ENCODE measurements around the gene RNF167. TPM values are rescaled to one million over a fixed set of nuclear protein-coding genes. Genes with fewer than 3 reads are reported as not detected.

RNF167 gene
- total and polyA plus RNA-seq, 2 of the 13 experiments (the other 11 are each of a cell fraction or from before 2014, with no cell fraction given), result 44.1 to 45.4 TPM

GRCh38 chr17:4967539-4968485, 27.7 kb downstream of the RNF167 start, which contains the start of gene SPAG7 (continued):
- no peak for TF ChIP-seq ZNF788 (CRISPR knock-in tag; IDR thresholded peaks at IDR 0.05; ENCODE audit: borderline replicate concordance)
- TF ChIP-seq ZFP36L2 (CRISPR knock-in tag; IDR thresholded peaks at IDR 0.05), result no peak
- TF ChIP-seq KLF16 (CRISPR knock-in tag; IDR thresholded peaks at IDR 0.05), result peak; percentile 18 to 82; a peak in 2 of 4 replicates
- TF ChIP-seq RBAK (CRISPR knock-in tag; IDR thresholded peaks at IDR 0.05), result no peak
- no peak for TF ChIP-seq ZBTB34 (CRISPR knock-in tag; IDR thresholded peaks at IDR 0.05)
- peak; percentile 81; the same call in 1 of the 2 replicates for TF ChIP-seq ZC3H13 (CRISPR knock-in tag; IDR thresholded peaks at IDR 0.05)
- TF ChIP-seq POLR2A (IDR thresholded peaks at IDR 0.05; ENCODE audit: insufficient read depth in 1 of 2, low read depth in 2 of 2, low read length in 2 of 2), result peak; percentile 74 to 85
- TF ChIP-seq KDM5A (IDR thresholded peaks at IDR 0.05; ENCODE audit: borderline replicate concordance, low read length), result peak; percentile 53; the same call in 1 of the 2 replicates
- TF ChIP-seq, protein P1, sequence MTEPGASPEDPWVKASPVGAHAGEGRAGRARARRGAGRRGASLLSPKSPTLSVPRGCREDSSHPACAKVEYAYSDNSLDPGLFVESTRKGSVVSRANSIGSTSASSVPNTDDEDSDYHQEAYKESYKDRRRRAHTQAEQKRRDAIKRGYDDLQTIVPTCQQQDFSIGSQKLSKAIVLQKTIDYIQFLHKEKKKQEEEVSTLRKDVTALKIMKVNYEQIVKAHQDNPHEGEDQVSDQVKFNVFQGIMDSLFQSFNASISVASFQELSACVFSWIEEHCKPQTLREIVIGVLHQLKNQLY (CRISPR knock-in tag; IDR thresholded peaks at IDR 0.05), result 0 out of 2 replicates have a peak, but pooled peaks have one; percentile 10
- TF ChIP-seq PTBP1 (IDR thresholded peaks at IDR 0.05; ENCODE audit: low read depth, low read length, poor library complexity, severe bottlenecking), result no peak
- TF ChIP-seq PHF8 (CRISPR knock-in tag; IDR thresholded peaks at IDR 0.05), result peak; percentile 81
- no peak; the same call in 1 of the 2 replicates for TF ChIP-seq KLF12 (CRISPR knock-in tag; IDR thresholded peaks at IDR 0.05; ENCODE audit: borderline replicate concordance)
- no peak for TF ChIP-seq ARNT (IDR thresholded peaks at IDR 0.05)
- TF ChIP-seq HIVEP1 (CRISPR knock-in tag; IDR thresholded peaks at IDR 0.05), result peak; percentile 43; the same call in 1 of the 2 replicates
- TF ChIP-seq ZNF30 (CRISPR knock-in tag; IDR thresholded peaks at IDR 0.05), result 0 out of 2 replicates have a peak, but pooled peaks have one; percentile 76
- no peak for TF ChIP-seq ATF7 (IDR thresholded peaks at IDR 0.05)
- no peak for TF ChIP-seq ATF7 (CRISPR knock-in tag; IDR thresholded peaks at IDR 0.05)
- TF ChIP-seq CENPBD1 (CRISPR knock-in tag; IDR thresholded peaks at IDR 0.05; ENCODE audit: borderline replicate concordance, low read depth), result no peak
- TF ChIP-seq HHEX (CRISPR knock-in tag; IDR thresholded peaks at IDR 0.05), result no peak
- no peak for TF ChIP-seq ZNF12 (CRISPR knock-in tag; IDR thresholded peaks at IDR 0.05)
- TF ChIP-seq ZNF609 (CRISPR knock-in tag; IDR thresholded peaks at IDR 0.05; ENCODE audit: borderline replicate concordance), result no peak
- TF ChIP-seq CBX2 (IDR thresholded peaks at IDR 0.05; ENCODE audit: low read depth, low read length), result no peak
- no peak for TF ChIP-seq CBX2 (CRISPR knock-in tag; IDR thresholded peaks at IDR 0.05; ENCODE audit: low read depth)
- TF ChIP-seq TGIF2 (CRISPR knock-in tag; IDR thresholded peaks at IDR 0.05), result no peak

Data from HepG2 (cell line).